NCI-H524 (cell line): ENCODE results near the gene CCNI2.

Source experiments
- DNase-seq, 2 experiments: peaks; one replicate each; lab custom pipeline; 2025; lab: John Stamatoyannopoulos, UW

Gene CCNI2

GRCh38 chr5:132764671-132765238 lies 17.5 kb downstream of the CCNI2 start:
- no peak for DNase-seq

GRCh38 chr5:132765311-132766019 lies 18.2 kb downstream of the CCNI2 start:
- DNase-seq: peak in 1 of 2 experiments; percentile 48

- no peak for DNase-seq
Measured at GRCh38 chr5:132766020-132766805, 19.0 kb downstream of the CCNI2 start.

GRCh38 chr5:132766806-132767055 lies 19.5 kb downstream of the CCNI2 start:
- no peak for DNase-seq

DNA sequence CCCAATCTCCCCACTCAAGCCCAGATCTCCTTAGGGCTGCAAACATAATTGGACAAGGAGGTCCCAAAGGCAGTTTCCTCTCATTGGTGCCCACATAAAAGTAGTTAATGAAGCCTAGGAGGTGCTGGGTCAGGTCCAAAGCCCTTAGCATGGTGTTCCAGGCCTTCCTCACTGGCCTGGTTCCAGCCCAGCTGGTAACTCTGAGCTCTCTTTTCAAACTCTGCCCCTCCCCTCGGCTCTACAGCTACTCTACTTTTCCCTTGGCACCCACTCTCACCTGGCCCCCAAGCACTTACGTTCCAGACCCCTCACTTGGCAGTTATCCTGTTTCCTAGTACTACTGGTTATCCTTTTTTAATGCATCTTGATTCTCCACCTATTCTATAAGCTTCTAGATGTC lies 19.9 kb downstream of the CCNI2 start:
- DNase-seq: no peak

DNA sequence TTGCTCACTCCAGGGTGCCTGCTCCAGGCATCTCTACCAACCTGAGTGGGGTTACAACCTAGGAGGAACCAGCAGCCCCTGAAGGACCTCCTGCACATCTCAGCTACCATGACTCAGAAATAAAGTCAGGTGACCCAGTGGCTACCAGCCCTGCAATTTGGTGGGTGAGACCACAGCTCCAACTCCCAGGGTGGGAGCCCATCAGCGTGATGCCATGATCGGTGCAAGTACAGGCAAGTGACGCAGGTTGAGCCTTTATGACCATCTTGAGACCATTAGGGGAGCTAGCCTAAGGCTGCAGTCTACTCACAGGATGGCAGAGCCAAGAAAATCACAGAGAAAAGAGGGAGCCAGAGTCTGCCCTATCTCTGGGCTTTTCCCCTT lies 21.3 kb downstream of the CCNI2 start:
- DNase-seq: no peak

DNA sequence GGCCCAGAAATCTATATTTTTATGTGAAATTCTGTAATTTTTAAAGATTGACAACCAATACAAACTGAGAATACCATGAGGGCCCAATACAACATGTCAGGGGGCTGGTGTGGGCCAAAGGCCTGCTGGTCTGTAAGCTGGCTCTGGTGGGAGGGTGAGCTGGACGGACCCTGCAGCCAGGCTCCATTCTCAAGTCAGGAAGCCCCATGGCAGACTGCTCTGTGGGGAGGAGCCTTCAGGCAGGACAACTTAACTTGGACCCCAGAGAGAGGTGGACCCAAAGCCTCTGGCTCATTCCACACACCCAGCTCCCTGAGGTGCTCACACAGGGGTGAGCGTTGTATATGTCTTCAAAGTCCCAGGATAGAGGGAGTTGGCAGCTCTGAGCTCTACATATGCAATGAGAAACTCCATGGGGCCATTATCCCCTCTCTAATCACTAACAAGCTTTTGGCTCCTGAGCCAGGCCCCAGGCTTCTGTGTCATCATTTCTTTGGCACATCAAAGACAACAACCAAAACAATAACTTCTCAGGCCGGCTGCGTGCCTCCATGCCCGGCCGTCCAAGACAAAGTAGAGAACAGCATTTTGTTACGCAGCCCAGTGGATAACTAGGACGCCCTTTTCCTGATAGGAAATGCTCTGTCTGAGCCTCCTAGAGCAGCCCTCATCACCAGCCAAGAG lies 23.4 kb downstream of the CCNI2 start:
- DNase-seq: no peak

- DNase-seq: no peak
Measured at GRCh38 chr5:132771503-132771998, 24.3 kb downstream of the CCNI2 start.

DNA sequence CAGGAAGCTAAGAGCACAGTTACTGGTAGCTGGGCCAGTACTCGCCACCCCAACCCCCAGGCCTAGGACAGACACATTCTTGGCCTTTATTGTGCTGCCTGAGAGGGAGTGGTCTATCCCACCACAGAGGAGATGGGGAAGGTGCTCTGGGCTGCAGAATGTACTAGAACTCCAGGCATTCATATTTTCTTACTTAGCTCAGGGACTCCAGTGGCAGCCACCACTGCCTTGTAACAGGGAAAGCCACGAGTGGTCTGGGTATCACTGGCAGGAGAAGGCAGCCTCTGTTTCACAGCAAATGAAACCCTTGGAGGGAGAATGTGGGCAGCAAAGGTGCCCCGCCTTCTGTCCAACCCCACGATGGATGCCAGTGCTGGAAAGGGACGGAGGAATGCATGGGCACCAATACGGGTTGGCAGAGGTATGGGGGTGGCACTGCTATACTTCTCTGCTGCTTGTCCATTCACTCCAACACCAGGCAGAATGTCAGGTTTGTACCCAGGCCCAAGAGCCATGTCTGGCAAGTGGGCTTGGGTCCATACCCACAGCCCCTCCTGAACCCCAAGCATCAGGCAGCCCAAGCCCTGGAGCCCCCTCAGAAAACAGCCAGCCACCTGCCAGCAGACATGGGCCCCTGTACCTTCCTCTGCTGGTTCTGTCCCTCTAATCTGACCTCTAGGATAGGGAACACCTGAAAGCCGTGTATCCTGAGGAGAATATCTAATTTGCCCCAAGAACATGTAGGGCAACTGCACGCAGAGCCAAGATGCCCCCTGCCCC lies 25.3 kb downstream of the CCNI2 start:
- DNase-seq: no peak

DNA sequence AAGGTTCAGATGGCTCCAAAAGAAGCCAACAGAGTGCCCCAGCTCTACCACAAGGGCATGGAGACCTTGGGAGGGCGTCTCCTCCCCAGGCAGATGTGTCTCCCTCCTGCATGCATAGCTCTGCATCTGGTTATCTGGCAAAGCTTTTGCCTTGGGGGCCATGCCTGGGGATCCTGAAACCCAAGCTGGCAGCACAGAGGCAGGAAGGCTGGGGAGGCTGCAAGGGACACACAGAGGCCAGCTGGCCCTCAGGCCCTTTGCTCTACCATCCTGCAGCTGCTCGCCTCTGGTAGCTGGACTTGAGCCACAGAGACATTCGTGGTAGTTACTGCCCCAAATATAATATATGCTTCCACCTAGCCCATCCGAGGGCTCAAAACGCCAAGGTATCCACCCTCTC lies 25.9 kb downstream of the CCNI2 start:
- no peak for DNase-seq

DNA sequence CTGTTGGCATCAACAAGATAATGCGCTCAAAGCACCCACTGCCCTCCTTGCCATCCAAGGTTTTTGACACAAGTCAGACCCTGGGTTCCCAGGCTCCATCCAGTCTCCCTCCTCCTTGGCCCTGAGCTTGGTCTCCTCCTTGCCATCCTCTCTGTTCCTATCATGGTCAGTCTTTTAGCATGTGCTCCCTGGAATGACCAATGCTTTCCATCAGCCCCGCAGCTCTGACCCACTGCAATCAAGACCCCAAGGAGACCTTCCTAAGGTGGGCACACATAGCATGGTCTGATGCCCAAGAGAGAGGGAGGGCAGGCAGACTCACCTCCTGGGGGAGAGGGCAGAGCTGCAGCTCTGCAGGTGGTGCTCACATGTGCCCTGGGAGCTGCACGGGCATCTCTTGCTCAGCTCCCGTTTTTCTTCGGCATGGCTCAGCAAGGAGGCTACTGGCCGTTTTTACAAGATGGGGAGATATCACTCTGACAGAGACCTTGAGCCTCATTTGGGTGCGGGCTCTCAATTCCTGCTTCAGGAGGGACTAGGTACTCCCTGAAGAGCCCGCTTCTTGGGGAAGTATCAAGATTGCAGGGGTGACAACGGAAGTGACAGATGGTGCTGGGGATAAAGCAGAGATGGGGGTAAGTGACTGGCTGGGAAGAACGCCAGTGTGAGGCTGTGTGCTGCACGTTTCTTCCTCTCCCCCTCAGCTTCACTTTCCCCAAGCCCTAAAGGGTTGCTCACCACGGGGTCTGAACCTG lies 26.6 kb downstream of the CCNI2 start:
- DNase-seq: peak; percentile 70 to 87

- DNase-seq: no peak
Measured at GRCh38 chr5:132774406-132774805, 27.2 kb downstream of the CCNI2 start.

DNA sequence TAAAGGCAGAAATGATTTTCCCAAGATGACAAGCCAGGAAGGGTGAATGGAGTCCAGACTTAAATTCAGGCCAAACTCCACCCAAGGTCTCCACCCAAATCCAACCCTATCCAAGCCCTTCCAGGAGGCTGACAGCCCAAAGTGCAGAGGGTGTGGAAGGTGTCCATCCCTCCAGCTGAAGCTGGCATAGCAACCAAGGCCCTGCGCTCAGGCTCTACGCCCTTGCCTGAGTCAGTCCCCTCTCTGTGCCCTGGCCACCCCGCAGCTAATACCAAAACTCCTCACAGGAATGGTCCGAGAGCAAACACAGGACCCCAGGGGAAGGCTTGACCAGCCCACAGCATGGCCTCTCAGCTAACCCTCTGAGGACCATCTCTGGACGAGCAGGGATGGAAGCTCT lies 27.7 kb downstream of the CCNI2 start:
- DNase-seq: no peak

GRCh38 chr5:132775476-132775961 lies 28.3 kb downstream of the CCNI2 start:
- peak in 1 of 2 experiments; percentile 26 for DNase-seq

- DNase-seq: peak; percentile 33 to 50
Measured at GRCh38 chr5:132776131-132776937, 29.1 kb downstream of the CCNI2 start.

GRCh38 chr5:132776938-132777208 lies 29.6 kb downstream of the CCNI2 start:
- no peak for DNase-seq

GRCh38 chr5:132777209-132778069 lies 30.2 kb downstream of the CCNI2 start, which contains the start of gene SEPTIN8:
TSS of gene SEPTIN8 (minus strand) at chr5:132777239. CDS start at chr5:132777137, 102 bp downstream.
- peak in 1 of 2 experiments; percentile 41 for DNase-seq

DNA sequence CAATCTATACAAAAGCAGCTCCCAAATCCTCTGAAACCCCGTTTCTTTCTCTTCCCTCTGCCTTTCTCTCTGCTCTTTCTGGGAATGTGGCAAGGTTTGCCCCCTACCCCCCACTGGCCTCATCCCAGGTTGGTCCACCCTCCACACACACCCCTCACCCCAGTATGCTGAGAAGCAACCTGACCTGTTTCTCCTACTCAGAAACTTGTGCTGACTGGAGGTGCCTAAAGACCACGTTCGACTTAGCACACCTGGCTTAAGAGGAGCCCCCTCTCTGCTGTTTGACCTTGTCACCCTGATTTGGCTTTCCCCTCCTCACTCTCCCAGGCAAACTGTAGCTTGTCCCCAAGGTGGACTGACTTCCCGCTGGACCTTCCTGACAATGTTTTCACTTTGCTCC lies 30.9 kb downstream of the CCNI2 start:
- DNase-seq: no peak

DNA sequence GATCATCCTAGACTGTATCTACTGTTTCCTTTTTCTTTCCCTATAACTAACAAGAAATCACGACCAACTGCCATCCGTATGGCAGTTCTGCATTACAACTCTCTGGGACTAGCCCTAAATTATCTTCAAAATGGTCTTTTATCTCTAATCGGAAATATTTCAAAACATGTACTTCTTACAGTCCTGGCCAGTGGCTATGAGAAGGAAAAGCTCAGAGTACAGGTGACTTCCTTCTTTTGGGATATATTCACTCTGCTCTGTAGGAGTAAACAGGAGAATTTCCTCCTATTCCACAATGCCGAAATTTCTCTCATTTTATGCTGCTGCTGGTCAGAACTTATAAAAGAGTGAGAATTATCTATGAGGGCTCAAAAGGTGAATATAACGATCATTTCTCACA lies 31.6 kb downstream of the CCNI2 start:
- DNase-seq: no peak
